Natural killer cell (primary cell): Measurements from ENCODE around the gene EVL. TPM values are rescaled to one million over a fixed set of nuclear protein-coding genes. Genes with fewer than 3 reads are reported as not detected.
A peak's percentile ranks its signal among the peaks of the same experiment; 100 is the strongest.

ENCODE experiments used
- ATAC-seq, 3 donors: fragments of 150-1000 bp in 2 of 3; fragments of 200-7000 bp in 1 of 3; cut with Tn5 transposase; 1 replicate in 1 of 3; 2 replicates in 2 of 3; pipeline ENCODE4 v1.10.0; 2021; ENCODE audit warnings: mild to moderate bottlenecking in 2 of 3, moderate library complexity in 2 of 3
- DNase-seq, 2 donors: peaks; one replicate each; pipeline versions ENCODE4 v3.0.0 to v3.0.0-alpha.2; 2013 to 2021; ENCODE audit warnings: mixed read lengths in 1 of 2
- H3K27ac ChIP-seq: one replicate; pipeline ENCODE4 v1.5.1; 2013; ENCODE audit warnings: mild to moderate bottlenecking, low read length
- H3K27me3 ChIP-seq: one replicate; pipeline ENCODE4 v1.6.1; 2013; ENCODE audit warnings: low read length; ENCODE audit not compliant: control insufficient read depth, insufficient read depth
- H3K36me3 ChIP-seq: one replicate; pipeline ENCODE4 v1.6.1; 2013; ENCODE audit warnings: low read length; ENCODE audit not compliant: control insufficient read depth, insufficient read depth
- H3K4me1 ChIP-seq: one replicate; pipeline ENCODE4 v1.6.1; 2013; ENCODE audit warnings: low read length; ENCODE audit not compliant: control insufficient read depth, insufficient read depth
- H3K4me3 ChIP-seq: one replicate; pipeline ENCODE4 v1.5.1; 2013; ENCODE audit warnings: low read length
- H3K9me3 ChIP-seq: one replicate; pipeline ENCODE4 v1.6.1; 2013; ENCODE audit warnings: low read length; ENCODE audit not compliant: control insufficient read depth, insufficient read depth
- H3K27ac Mint-ChIP-seq, 2 donors: one replicate each; pipeline ENCODE4 v1.8.0; 2022; ENCODE audit warnings: mild to moderate bottlenecking in 2 of 2, mixed read lengths in 2 of 2, moderate library complexity in 1 of 2
- H3K27me3 Mint-ChIP-seq, 2 donors: one replicate each; pipeline ENCODE4 v1.8.0; 2022; ENCODE audit warnings: low read depth in 2 of 2, mixed read lengths in 2 of 2
- H3K36me3 Mint-ChIP-seq: one replicate; pipeline ENCODE4 v1.8.0; 2022; ENCODE audit warnings: mixed read lengths
- H3K4me1 Mint-ChIP-seq, 2 donors: one replicate each; pipeline ENCODE4 v1.8.0; 2022; ENCODE audit warnings: mixed read lengths in 2 of 2
- H3K4me3 Mint-ChIP-seq: one replicate; pipeline ENCODE4 v1.8.0; 2022; ENCODE audit warnings: mild to moderate bottlenecking, moderate library complexity, mixed read lengths
- H3K9me3 Mint-ChIP-seq, 2 donors: one replicate each; pipeline ENCODE4 v1.8.0; 2022; ENCODE audit warnings: mixed read lengths in 2 of 2
- WGBS: methylation state at CpG from one replicate; pipeline ENCODE4 v1.1.7; 2013; ENCODE audit warnings: missing lambda C conversion rate; ENCODE audit not compliant: insufficient coverage; 5-methylcytosine and 5-hydroxymethylcytosine counted together
- intact Hi-C: fragments of 100-400 bp; cut with micrococcal nuclease; formaldehyde crosslinking; loops from one replicate; pipeline ENCODE4 v1.14.2; 2022
- total RNA-seq, 4 donors: library from RNA; stranded (reverse); fragments of 120-200 nt in 1 of 4; gene quantifications; one replicate each; pipeline versions ENCODE4 v1.2.3 to v1.2.4, GENCODE V29; 2013 to 2022
- TF ChIP-seq, protein P1 (sequence below): fragments of 200-600 bp; IDR thresholded peaks from one replicate; pipeline ENCODE4 v1.8.0; 2022; ENCODE audit warnings: antibody characterized with exemption

Gene EVL
- total RNA-seq, 3 donors from 2014 or later (not counting 1 experiment from before 2014, with no cell fraction given) = 882 to 1,108 (median 986) TPM

DNA sequence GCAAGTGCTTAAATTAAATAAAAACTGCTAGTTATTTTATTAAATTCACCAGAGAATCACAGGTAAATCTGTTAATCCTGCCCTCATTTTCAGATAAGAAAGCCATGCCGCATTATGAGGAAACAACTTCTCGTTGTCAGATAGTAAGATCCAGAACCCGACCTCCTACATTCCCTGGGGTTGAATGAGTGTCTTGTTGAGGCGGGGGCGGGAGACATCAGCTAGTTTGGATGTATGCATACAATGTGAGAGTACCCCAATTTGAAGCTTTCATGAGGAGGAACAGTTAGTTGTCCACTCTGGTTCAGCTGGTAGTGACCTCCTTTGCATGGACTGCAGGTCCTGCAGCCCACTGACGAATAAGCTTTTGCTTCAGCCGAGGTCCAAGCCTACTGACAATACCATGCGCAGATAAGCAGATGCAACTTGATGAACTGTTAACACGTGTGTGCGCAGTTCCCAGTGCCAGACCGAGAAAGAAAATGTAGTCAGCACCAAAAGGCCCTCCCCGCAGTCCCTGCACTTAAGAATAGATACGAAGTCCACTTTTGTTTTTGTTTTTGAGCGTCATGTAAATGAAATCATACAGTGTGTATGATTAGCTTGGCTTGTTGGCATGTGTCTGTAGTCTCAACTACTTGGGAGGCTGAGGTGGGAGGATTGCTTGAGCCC is 34.9 kb downstream of the EVL start:
- Histone ChIP-seq H3K4me1 (peaks cover 54% of the 10 kb centered on the region), H3K4me3 (no peak overlapping the region), H3K27ac (no peak overlapping the region), H3K27me3 (no peaks in the 10 kb centered on the region), H3K9me3 (no peaks in the 10 kb centered on the region), H3K36me3 (peaks cover 76% of the 10 kb centered on the region)
- TF ChIP-seq, protein P1, sequence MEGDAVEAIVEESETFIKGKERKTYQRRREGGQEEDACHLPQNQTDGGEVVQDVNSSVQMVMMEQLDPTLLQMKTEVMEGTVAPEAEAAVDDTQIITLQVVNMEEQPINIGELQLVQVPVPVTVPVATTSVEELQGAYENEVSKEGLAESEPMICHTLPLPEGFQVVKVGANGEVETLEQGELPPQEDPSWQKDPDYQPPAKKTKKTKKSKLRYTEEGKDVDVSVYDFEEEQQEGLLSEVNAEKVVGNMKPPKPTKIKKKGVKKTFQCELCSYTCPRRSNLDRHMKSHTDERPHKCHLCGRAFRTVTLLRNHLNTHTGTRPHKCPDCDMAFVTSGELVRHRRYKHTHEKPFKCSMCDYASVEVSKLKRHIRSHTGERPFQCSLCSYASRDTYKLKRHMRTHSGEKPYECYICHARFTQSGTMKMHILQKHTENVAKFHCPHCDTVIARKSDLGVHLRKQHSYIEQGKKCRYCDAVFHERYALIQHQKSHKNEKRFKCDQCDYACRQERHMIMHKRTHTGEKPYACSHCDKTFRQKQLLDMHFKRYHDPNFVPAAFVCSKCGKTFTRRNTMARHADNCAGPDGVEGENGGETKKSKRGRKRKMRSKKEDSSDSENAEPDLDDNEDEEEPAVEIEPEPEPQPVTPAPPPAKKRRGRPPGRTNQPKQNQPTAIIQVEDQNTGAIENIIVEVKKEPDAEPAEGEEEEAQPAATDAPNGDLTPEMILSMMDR = no peak
- intact Hi-C loops = no loop called here
- ATAC-seq (no peak), DNase-seq (no peak)
- peaks cover 31% of the 10 kb centered on the region for H3K36me3 Mint-ChIP-seq
- no peaks in the 10 kb centered on the region for H3K27me3 Mint-ChIP-seq
- peak overlapping the region; percentile 75 to 93 for H3K27ac Mint-ChIP-seq
- WGBS = 92% methylated on average over 14 of the region's 14 CpGs
- peaks cover 75 to 83% of the 10 kb centered on the region in 2 donors for H3K4me1 Mint-ChIP-seq
- H3K9me3 Mint-ChIP-seq = no peaks in the 10 kb centered on the region
- H3K4me3 Mint-ChIP-seq = peak overlapping the region; percentile 13

DNA sequence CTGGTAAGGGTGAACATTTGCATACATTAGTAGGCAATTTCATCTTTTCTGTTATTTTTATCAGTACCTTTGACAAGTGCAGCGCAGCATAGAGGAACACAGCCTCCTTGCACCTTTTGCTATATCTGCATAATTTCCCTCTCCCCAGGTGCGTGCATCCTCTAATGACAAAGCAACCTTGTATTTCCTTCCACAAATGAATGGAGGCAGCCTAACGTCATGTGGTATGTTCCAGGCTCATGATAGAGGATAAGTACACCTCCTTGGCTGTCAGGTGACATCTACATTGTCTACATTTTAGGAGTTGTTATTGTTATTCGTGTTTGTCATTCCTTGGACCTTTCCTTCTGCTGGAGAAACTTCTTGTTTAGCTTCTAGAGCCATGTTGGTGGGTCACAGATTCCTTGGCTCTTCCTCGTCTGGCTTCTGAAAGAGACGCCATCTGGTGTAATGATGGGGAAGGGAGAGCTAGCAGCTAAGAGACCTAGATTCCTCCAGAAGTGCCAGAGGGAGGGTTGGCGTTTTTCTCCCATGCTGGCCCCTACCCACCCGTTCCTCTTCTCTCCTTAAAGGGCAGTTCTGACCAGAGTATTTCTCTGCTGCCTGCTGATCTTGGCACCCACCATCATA is 37.0 kb downstream of the EVL start:
- DNase-seq (peak in 1 of 2 donors; percentile 51), ATAC-seq (no peak)
- Histone ChIP-seq H3K9me3 (no peaks in the 10 kb centered on the region), H3K4me3 (no peak overlapping the region), H3K4me1 (peaks cover 70% of the 10 kb centered on the region), H3K27me3 (no peaks in the 10 kb centered on the region), H3K27ac (no peak overlapping the region), H3K36me3 (peaks cover 78% of the 10 kb centered on the region)
- H3K4me3 Mint-ChIP-seq = no peak overlapping the region
- TF ChIP-seq, protein P1 = no peak
- H3K9me3 Mint-ChIP-seq = no peaks in the 10 kb centered on the region
- peaks cover 78 to 83% of the 10 kb centered on the region in 2 donors for H3K4me1 Mint-ChIP-seq
- H3K27me3 Mint-ChIP-seq = no peaks in the 10 kb centered on the region
- intact Hi-C loops = no loop called here
- H3K36me3 Mint-ChIP-seq = peaks cover 22% of the 10 kb centered on the region
- WGBS = 87% methylated on average over 8 of the region's 8 CpGs
- peak overlapping the region; percentile 80 to 93 for H3K27ac Mint-ChIP-seq

DNA sequence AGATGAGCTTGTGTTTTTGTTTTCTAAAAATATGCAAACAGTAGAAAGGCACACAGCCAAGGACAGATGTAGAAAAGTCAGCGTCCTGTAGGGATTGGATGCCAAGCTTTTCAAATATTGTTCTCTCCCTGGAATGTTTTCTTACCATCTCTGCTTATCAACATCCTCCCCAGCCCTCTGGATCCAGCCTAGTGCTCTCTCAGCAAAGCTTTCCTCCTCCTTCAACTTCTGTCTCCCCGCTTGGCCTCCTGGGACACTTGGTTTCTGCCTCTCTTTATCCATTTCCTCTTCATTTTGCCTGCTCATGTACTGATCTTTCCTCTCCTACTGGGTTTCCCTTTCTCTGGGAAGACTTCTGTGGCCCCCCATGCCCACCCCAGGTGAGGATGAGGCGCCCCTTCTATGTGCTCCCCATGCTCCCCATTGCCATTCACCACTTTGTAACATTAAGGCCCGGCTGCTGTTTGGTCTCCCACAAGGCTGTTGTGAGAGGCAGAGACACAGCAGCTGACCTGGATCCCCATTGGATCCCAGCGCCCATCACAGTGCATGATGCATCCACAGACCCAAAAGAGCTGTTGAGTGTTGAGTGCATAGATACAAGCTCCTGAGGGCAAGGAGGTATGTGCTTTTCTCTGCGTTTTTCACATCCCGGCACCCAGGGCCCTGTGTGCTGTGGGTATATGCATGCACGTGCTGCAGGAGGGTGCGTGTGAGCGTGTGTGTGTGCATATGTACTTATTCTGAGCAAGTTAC is 38.2 kb downstream of the EVL start:
- Histone ChIP-seq H3K9me3 (no peaks in the 10 kb centered on the region), H3K27me3 (no peaks in the 10 kb centered on the region), H3K4me1 (peaks cover 78% of the 10 kb centered on the region), H3K4me3 (no peak overlapping the region), H3K27ac (peak overlapping the region; percentile 23), H3K36me3 (peaks cover 73% of the 10 kb centered on the region)
- TF ChIP-seq, protein P1 = no peak
- Mint-ChIP-seq H3K4me1 (peaks cover 78 to 83% of the 10 kb centered on the region in 2 donors), H3K27me3 (no peaks in the 10 kb centered on the region), H3K4me3 (peak overlapping the region; percentile 71), H3K36me3 (peaks cover 11% of the 10 kb centered on the region), H3K9me3 (no peaks in the 10 kb centered on the region), H3K27ac (peak overlapping the region; percentile 87 to 93)
- intact Hi-C loops = loop anchor here (2.0 kb wide), 1 partner anchor 15 kb away; no protein-coding TSS in a partner anchor
- WGBS = 78% methylated on average over 10 of the region's 10 CpGs
- DNase-seq = peak in 1 of 2 donors; percentile 57
- ATAC-seq = no peak
